Activated CD8-positive, alpha-beta T cell treated with anti-CD3 and anti-CD28 coated beads for 36 hours (primary cell): ENCODE data around the gene CEND1. TPM values are rescaled to one million over a fixed set of nuclear protein-coding genes. Genes with fewer than 3 reads are reported as not detected.

Experiments
- ATAC-seq: fragments of 200-7000 bp; cut with Tn5 transposase; one replicate; pipeline ENCODE4 v1.10.0; 2021; ENCODE audit warnings: mild to moderate bottlenecking, moderate library complexity
- CTCF ChIA-PET: fragments of 350-600 bp; sonication (Branson Sonifier 250); formaldehyde crosslinking; loops from one replicate; lab custom pipeline; 2021; ENCODE audit warnings: antibody characterized with exemption; lab: Charles Lee
- POLR2A ChIA-PET: fragments of 350-600 bp; sonication (Branson Sonifier 250); formaldehyde crosslinking; loops from one replicate; lab custom pipeline; 2021; ENCODE audit warnings: antibody characterized with exemption; lab: Charles Lee
- DNase-seq: peaks from one replicate; pipeline ENCODE4 v3.0.0-alpha.2; 2020
- H3K27ac Mint-ChIP-seq: one replicate; pipeline ENCODE4 v1.8.0; 2021; ENCODE audit warnings: mild to moderate bottlenecking, mixed read lengths
- H3K27me3 Mint-ChIP-seq: one replicate; pipeline ENCODE4 v1.8.0; 2021; ENCODE audit warnings: mixed read lengths
- H3K36me3 Mint-ChIP-seq: one replicate; pipeline ENCODE4 v1.8.0; 2021; ENCODE audit warnings: low read depth, mixed read lengths
- H3K4me1 Mint-ChIP-seq: one replicate; pipeline ENCODE4 v1.8.0; 2021; ENCODE audit warnings: low read depth, mixed read lengths
- H3K4me3 Mint-ChIP-seq: one replicate; pipeline ENCODE4 v1.8.0; 2021; ENCODE audit warnings: mild to moderate bottlenecking, moderate library complexity, mixed read lengths
- H3K9me3 Mint-ChIP-seq: one replicate; pipeline ENCODE4 v1.8.0; 2021; ENCODE audit warnings: mixed read lengths
- intact Hi-C: fragments of 100-400 bp; cut with micrococcal nuclease; formaldehyde crosslinking; loops from one replicate; pipeline ENCODE4 v1.10.0; 2022
- total RNA-seq, 2 experiments: library from RNA; stranded (reverse); gene quantifications; one replicate each; pipeline ENCODE4 v1.2.3, GENCODE V29; 2021
- TF ChIP-seq, protein P1 (sequence below): fragments of 200-600 bp; IDR thresholded peaks from one replicate; pipeline ENCODE4 v1.8.0; 2022; ENCODE audit warnings: antibody characterized with exemption, mild to moderate bottlenecking

CEND1 gene
- total RNA-seq, 2 experiments from 2014 or later: 0.20 to 0.25 TPM

GRCh38 chr11:810040-810567 is 20.2 kb upstream of the CEND1 start:
- TF ChIP-seq, protein P1, sequence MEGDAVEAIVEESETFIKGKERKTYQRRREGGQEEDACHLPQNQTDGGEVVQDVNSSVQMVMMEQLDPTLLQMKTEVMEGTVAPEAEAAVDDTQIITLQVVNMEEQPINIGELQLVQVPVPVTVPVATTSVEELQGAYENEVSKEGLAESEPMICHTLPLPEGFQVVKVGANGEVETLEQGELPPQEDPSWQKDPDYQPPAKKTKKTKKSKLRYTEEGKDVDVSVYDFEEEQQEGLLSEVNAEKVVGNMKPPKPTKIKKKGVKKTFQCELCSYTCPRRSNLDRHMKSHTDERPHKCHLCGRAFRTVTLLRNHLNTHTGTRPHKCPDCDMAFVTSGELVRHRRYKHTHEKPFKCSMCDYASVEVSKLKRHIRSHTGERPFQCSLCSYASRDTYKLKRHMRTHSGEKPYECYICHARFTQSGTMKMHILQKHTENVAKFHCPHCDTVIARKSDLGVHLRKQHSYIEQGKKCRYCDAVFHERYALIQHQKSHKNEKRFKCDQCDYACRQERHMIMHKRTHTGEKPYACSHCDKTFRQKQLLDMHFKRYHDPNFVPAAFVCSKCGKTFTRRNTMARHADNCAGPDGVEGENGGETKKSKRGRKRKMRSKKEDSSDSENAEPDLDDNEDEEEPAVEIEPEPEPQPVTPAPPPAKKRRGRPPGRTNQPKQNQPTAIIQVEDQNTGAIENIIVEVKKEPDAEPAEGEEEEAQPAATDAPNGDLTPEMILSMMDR: no peak
- H3K36me3 Mint-ChIP-seq: peaks cover 39% of the 10 kb centered on the region
- ATAC-seq (no peak), DNase-seq (no peak)
- H3K9me3 Mint-ChIP-seq: no peaks in the 10 kb centered on the region
- POLR2A ChIA-PET: interaction anchor here (1.3 to 15.6 kb wide), 6 partner anchors 9 to 541 kb away, joined by 3 to 273 read pairs (median 16); partner anchors contain the start of genes CD151, CRACR2B, PNPLA2 and POLR2L
- peak overlapping the region; percentile 87 for H3K4me3 Mint-ChIP-seq
- intact Hi-C loops: no loop called here
- H3K4me1 Mint-ChIP-seq: peaks cover 28% of the 10 kb centered on the region
- H3K27me3 Mint-ChIP-seq: no peaks in the 10 kb centered on the region
- H3K27ac Mint-ChIP-seq: peak overlapping the region; percentile 99
- CTCF ChIA-PET: interaction anchor here (1.7 kb wide), 1 partner anchor 12 kb away, joined by 7 read pairs; the partner anchor contains the start of gene SLC25A22

GRCh38 chr11:809287-810039 is 19.6 kb upstream of the CEND1 start, which contains the start of gene RPLP2:
Gene RPLP2, plus strand, starts transcription at chr11:809967. Its CDS starts 268 bp downstream, at chr11:810235.
- H3K27me3 Mint-ChIP-seq: no peaks in the 10 kb centered on the region
- intact Hi-C loops: no loop called here
- H3K27ac Mint-ChIP-seq: peak within 1 kb of the TSS; percentile 99
- ChIA-PET CTCF (interaction anchor here (0.9 to 1.7 kb wide), 3 partner anchors 9 to 13 kb away, joined by 3 to 7 read pairs (median 3); partner anchors contain the start of genes PNPLA2 and SLC25A22), POLR2A (interaction anchor here (1.3 to 15.6 kb wide), 7 partner anchors 10 to 33 kb away, joined by 4 to 273 read pairs (median 9); partner anchors contain the start of genes CD151, CRACR2B, PNPLA2 and POLR2L)
- H3K9me3 Mint-ChIP-seq: no peaks in the 10 kb centered on the region
- TF ChIP-seq, protein P1: no peak
- peak; percentile 99 for DNase-seq
- H3K4me1 Mint-ChIP-seq: peaks cover 28% of the 10 kb centered on the region
- peak; percentile 79 for ATAC-seq
- H3K4me3 Mint-ChIP-seq: peak within 1 kb of the TSS; percentile 87
- peaks cover 39% of the 10 kb centered on the region for H3K36me3 Mint-ChIP-seq

- CTCF ChIA-PET: interaction anchor here (0.9 to 1.7 kb wide), 4 partner anchors 10 to 83 kb away, joined by 3 to 7 read pairs (median 3); partner anchors contain the start of genes PNPLA2 and SLC25A22
- ATAC-seq (no peak), DNase-seq (peak; percentile 58)
These were observed 18.8 kb upstream of the CEND1 start for GRCh38 chr11:808427-809286.

GRCh38 chr11:804599-804964 is 14.7 kb upstream of the CEND1 start:
- Mint-ChIP-seq H3K4me1 (peaks cover 6% of the 10 kb centered on the region), H3K4me3 (peak overlapping the region; percentile 79), H3K27me3 (no peaks in the 10 kb centered on the region), H3K36me3 (peaks cover 4% of the 10 kb centered on the region), H3K9me3 (no peaks in the 10 kb centered on the region), H3K27ac (peak overlapping the region; percentile 81)
- ChIA-PET CTCF (interaction anchor here (1.0 kb wide), 1 partner anchor 21 kb away, joined by 4 read pairs; no protein-coding TSS in a partner anchor), POLR2A (interaction anchor here (0.6 to 3.5 kb wide), 6 partner anchors 8 to 361 kb away, joined by 3 to 22 read pairs (median 4); partner anchors contain the start of gene PNPLA2)
- intact Hi-C loops: no loop called here
- DNase-seq (no peak), ATAC-seq (no peak)
- TF ChIP-seq, protein P1: no peak

More at GRCh38 chr11:808427-809286, 18.8 kb upstream of the CEND1 start:
- Mint-ChIP-seq H3K27me3 (no peaks in the 10 kb centered on the region), H3K4me3 (peak overlapping the region; percentile 87), H3K9me3 (no peaks in the 10 kb centered on the region), H3K4me1 (peaks cover 28% of the 10 kb centered on the region), H3K27ac (peak overlapping the region; percentile 99), H3K36me3 (peaks cover 37% of the 10 kb centered on the region)
- TF ChIP-seq, protein P1: peak; percentile 16
- POLR2A ChIA-PET: interaction anchor here (1.0 to 15.6 kb wide), 7 partner anchors 9 to 32 kb away, joined by 3 to 273 read pairs (median 9); partner anchors contain the start of genes CD151, CEND1, CRACR2B and PNPLA2
- intact Hi-C loops: no loop called here
